ENCODE data around the gene SPTY2D1. TPM values are rescaled to one million over a fixed set of nuclear protein-coding genes. Genes with fewer than 3 reads are reported as not detected.

SPTY2D1 gene
- total RNA-seq, 4 donors from 2014 or later, result 15.8 to 25.4 (median 19.7) TPM

DNA sequence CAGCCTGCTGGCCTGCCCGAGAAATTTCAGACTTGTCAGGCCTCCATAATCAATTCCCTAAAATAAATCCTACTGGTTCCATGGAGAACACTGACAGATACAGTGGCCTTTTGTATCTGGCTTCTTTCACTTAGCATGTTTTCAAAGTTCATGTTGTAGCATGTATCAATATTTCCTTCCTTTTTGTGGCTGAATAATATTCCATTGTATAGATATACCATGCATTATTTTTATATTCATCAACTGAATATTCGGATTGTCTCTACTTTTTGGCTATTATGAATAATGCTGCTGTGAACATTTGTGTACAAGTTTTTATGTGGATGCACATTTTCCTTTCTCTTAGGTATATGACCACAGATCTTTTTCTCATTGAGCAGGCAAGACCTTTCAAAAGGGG lies 10.4 kb downstream of the SPTY2D1 start:
- H3K4me3 ChIP-seq (ENCODE audit: low read depth, poor library complexity, severe bottlenecking), result no peak overlapping the region
- no peak for DNase-seq (ENCODE audit: low spot score in 2 of 2)
- TF ChIP-seq POLR2A (IDR thresholded peaks at IDR 0.05), result no peak
- TF ChIP-seq, protein P1, sequence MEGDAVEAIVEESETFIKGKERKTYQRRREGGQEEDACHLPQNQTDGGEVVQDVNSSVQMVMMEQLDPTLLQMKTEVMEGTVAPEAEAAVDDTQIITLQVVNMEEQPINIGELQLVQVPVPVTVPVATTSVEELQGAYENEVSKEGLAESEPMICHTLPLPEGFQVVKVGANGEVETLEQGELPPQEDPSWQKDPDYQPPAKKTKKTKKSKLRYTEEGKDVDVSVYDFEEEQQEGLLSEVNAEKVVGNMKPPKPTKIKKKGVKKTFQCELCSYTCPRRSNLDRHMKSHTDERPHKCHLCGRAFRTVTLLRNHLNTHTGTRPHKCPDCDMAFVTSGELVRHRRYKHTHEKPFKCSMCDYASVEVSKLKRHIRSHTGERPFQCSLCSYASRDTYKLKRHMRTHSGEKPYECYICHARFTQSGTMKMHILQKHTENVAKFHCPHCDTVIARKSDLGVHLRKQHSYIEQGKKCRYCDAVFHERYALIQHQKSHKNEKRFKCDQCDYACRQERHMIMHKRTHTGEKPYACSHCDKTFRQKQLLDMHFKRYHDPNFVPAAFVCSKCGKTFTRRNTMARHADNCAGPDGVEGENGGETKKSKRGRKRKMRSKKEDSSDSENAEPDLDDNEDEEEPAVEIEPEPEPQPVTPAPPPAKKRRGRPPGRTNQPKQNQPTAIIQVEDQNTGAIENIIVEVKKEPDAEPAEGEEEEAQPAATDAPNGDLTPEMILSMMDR (IDR thresholded peaks at IDR 0.05), result no peak
- intact Hi-C loops (cut with DNase I; ENCODE audit: low total_unique reads), result no loop called here
- WGBS, 2 donors, result 95 to 97% methylated on average over 2 of the region's 2 CpGs

DNA sequence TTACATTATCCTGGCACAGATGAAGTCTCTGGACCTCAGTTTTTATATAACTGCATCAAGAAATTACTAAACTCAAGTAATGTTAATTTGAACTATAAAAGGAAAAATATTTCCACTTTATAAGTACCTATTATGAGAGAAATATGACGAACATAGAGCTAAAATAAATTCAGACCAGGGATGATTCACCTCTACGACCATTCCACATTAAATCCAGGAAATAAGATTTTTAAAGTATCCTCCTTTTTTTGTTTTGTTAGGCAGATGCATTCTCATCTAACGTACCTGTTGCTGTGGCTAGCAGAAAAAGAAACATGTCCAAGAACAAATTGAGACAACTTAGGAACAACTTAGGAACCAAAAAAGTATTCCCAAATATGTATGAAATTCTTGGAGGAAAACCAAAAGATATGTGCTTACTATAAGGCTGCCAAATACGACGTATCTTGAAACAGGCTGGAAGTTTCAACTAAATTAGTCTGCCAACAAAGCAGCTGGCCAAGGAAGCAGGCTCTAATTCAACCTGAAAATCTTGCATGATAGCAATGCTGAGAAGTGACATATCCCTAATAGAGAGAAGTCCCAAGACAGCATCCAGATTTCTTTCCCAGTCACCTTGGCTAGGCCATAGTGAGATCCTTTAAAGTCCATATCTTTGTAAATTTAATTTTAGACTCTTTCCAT lies 15.7 kb downstream of the SPTY2D1 start:
- no peak for DNase-seq (ENCODE audit: low spot score in 2 of 2)
- no peak for TF ChIP-seq POLR2A (IDR thresholded peaks at IDR 0.05)
- TF ChIP-seq, protein P1 (IDR thresholded peaks at IDR 0.05), result no peak
- WGBS, 2 donors, result 12 to 16% methylated on average over 5 of the region's 5 CpGs
- intact Hi-C loops (cut with DNase I; ENCODE audit: low total_unique reads), result no loop called here
- no peak overlapping the region for H3K4me3 ChIP-seq (ENCODE audit: low read depth, poor library complexity, severe bottlenecking)

DNA sequence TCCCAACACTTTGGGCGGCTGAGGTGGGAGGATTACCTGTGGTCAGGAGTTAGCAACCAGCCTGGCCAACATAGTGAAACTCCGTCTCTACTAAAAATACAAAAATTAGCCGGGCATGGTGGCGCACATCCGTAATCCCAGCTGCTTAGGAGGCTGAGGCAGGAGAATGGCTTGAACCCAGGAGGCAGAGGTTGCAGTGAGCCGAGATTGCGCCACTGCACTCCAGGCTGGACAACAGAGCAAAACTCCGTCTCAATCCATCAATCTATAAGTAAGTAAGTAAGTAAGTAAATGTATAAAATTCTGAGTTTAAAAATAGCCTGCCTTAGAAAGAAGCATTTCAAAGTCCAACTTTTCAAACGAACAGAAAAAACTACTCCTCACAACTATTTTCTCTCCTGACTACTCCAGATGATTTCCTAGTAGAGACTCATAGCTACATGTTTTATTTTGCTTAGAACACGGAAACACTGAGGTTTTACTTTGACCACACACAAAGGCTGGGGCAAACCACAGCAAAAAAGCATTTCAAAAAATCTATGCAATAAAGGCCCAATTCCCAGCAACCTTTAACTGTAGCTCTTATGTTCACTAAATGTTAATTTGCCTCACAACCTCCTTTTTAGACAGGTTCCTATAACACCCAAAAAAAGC lies 16.3 kb downstream of the SPTY2D1 start:
- WGBS, 2 donors, result 72 to 74% methylated on average over 10 of the region's 10 CpGs
- no peak overlapping the region for H3K4me3 ChIP-seq (ENCODE audit: low read depth, poor library complexity, severe bottlenecking)
- intact Hi-C loops (cut with DNase I; ENCODE audit: low total_unique reads), result no loop called here
- TF ChIP-seq, protein P1 (IDR thresholded peaks at IDR 0.05), result no peak
- no peak for TF ChIP-seq POLR2A (IDR thresholded peaks at IDR 0.05)
- no peak for DNase-seq (ENCODE audit: low spot score in 2 of 2)

DNA sequence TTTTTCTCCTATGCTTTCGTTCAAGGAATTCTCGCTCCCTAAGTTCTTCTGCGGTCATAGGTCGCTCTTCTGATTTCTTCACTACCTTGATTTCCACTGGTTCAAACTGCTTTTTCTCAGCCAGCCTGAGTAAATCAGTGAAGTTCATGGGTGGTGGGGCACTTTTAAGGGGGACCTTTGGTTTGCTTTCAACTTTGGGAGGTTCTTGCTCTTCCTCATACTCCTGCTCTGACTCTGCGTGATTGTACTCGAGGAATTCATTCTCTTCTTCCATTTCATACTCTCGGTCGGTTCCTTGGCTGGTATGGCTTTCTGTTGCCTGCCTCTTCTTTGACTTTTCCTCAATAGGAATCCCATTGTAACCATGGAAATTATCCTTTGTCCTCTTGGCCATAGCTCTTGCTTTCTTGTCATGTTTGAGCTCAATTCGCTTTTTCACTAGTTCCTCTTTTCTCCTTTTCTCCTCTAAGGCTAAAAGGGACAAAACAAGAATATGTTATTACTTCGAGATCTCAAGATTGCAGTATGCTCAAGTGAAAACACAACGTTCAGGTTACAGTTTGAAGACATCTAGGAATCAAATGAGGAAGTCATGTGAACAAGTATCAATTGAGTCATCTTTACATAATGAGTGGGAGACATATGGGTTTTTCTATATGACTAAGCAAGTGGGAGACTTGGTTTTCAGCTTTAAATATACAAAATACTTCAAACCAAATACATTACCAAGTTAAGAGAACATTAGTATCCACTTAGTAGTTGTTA lies 18.3 kb downstream of the SPTY2D1 start:
- no peak overlapping the region for H3K4me3 ChIP-seq (ENCODE audit: low read depth, poor library complexity, severe bottlenecking)
- 86 to 87% methylated on average over 11 of the region's 11 CpGs for WGBS, 2 donors
- TF ChIP-seq POLR2A (IDR thresholded peaks at IDR 0.05), result no peak
- TF ChIP-seq, protein P1 (IDR thresholded peaks at IDR 0.05), result no peak
- no peak for DNase-seq (ENCODE audit: low spot score in 2 of 2)
- intact Hi-C loops (cut with DNase I; ENCODE audit: low total_unique reads), result no loop called here

DNA sequence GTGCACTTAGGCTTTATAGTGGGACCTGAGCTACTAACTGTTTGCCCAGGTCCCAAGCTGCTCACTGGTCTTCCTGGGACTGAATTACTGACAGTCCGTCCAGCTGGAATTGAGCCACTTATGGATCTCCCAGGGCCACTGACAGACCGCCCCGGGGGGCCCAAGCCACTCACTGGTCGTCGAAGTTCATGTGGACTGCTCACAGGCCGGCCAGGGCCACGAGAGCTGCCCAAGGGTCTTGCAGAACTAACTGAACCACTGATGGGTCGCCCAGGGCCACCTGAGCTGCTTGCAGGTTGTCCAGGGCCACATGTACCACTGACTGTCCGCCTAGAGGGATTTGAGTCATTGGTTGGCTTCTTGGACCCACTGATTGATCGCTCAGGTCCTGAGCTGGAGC lies 19.5 kb downstream of the SPTY2D1 start:
- DNase-seq (ENCODE audit: low spot score in 2 of 2), result no peak
- intact Hi-C loops (cut with DNase I; ENCODE audit: low total_unique reads), result no loop called here
- WGBS, 2 donors, result 98 to 100% methylated on average over 3 to 10 of the region's 10 CpGs
- H3K4me3 ChIP-seq (ENCODE audit: low read depth, poor library complexity, severe bottlenecking), result no peak overlapping the region
- TF ChIP-seq, protein P1 (IDR thresholded peaks at IDR 0.05), result no peak
- no peak for TF ChIP-seq POLR2A (IDR thresholded peaks at IDR 0.05)
